Measurements from ENCODE around the gene SAP30BP.

DNA sequence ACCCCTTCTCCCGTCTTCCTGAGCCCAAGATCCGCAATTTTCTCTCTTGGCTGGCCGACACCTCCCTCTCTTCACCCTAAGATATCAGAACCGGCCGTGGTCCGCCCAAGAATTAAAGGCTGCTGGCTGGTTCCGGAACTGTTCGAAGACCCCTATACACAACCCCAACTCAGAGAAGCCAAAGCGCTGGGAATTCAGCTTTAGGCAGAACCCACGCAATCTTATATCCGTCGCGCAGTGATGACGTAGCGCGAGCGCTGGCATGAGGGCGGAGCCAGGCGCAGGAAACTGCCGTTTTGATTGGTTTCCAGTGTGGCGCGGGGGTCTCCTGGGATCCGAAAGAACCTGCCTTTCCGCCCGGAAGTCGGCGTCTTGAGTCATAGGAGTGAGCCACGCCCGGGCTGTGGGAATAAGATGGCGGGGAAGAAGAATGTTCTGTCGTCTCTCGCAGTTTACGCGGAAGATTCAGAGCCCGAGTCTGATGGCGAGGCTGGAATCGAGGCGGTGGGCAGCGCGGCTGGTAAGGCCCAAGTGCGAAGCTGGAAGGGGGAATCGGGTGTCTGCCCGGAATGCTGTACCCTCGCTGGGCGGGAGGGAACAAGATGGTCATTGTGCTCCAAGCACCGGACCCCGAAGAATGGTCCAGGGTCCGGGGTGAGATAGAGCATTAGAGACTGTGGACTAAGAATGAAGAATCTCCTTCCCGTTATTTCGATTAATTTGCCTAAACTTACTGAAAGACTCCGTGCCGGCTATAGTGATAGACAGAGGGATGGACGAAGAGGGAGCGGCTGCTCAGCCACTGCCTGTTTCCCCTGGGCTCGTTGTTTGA, at the start of gene SAP30BP, which contains the start of gene RECQL5:
- TF ChIP-seq POLR2AphosphoS5 (IDR thresholded peaks at IDR 0.05; ENCODE audit: borderline replicate concordance, low read depth, low read length) (peak; percentile 88), FOXP2 (optimal IDR thresholded peaks at IDR 0.05; ENCODE audit: control extremely low read depth, extremely low read length, insufficient read depth) (no peak)

Data from SK-N-MC (cell line).